IMR-90 (cell line): ENCODE measurements around the gene ACSL4. TPM values are rescaled to one million over a fixed set of nuclear protein-coding genes. Genes with fewer than 3 reads are reported as not detected.

Experiments used
- ATAC-seq: fragments of 200-7000 bp; cut with Tn5 transposase; 2 replicates; pipeline ENCODE4 v1.9.1; 2020; ENCODE audit warnings: low read depth, mild to moderate bottlenecking, moderate library complexity
- BruUV-seq: library from RNA; stranded (reverse); fragments of 400-500 nt; replicated peaks from 2 replicates; lab custom pipeline; 2021; lab: Mats Ljungman, UMichigan
- CTCF ChIA-PET: fragments of 300-600 bp; formaldehyde crosslinking; extraction: SDS; loops from one replicate; lab custom pipeline; 2021; ENCODE audit warnings: antibody characterized with exemption; lab: Yijun Ruan, JAX
- POLR2A ChIA-PET: fragments of 300-600 bp; sonication (Branson Sonifier 250); formaldehyde crosslinking; loops from one replicate; lab custom pipeline; 2022; ENCODE audit warnings: antibody characterized with exemption; ENCODE audit not compliant: unreplicated experiment; lab: Charles Lee
- DNase-seq: peaks from one replicate; pipeline ENCODE4 v3.0.0; 2013
- H2AFZ ChIP-seq: replicated peaks from 2 replicates; pipeline ENCODE3; 2013; ENCODE audit warnings: low read length, mild to moderate bottlenecking; ENCODE audit not compliant: poor library complexity
- H2AK5ac ChIP-seq: 2 replicates; pipeline ENCODE4 v1.6.1; 2013; ENCODE audit warnings: low read depth, low read length, inconsistent platforms
- H2AK9ac ChIP-seq: replicated peaks from 2 replicates; pipeline ENCODE3; 2013; ENCODE audit warnings: mild to moderate bottlenecking, low read depth, low read length, moderate library complexity; ENCODE audit not compliant: poor library complexity
- H2BK120ac ChIP-seq: 2 replicates; pipeline ENCODE4 v1.6.1; 2013; ENCODE audit warnings: low read depth, low read length, inconsistent platforms
- H2BK15ac ChIP-seq: 3 replicates; pipeline ENCODE4 v1.6.1; 2013; ENCODE audit warnings: low read depth, low read length, inconsistent platforms
- H2BK20ac ChIP-seq: 2 replicates; pipeline ENCODE4 v1.6.1; 2013; ENCODE audit warnings: low read depth, mild to moderate bottlenecking, inconsistent platforms, low read length, moderate library complexity
- H2BK5ac ChIP-seq: 2 replicates; pipeline ENCODE4 v1.6.1; 2013; ENCODE audit warnings: mild to moderate bottlenecking, low read depth, low read length, inconsistent platforms; ENCODE audit not compliant: poor library complexity, severe bottlenecking
- H3K14ac ChIP-seq: replicated peaks from 2 replicates; pipeline ENCODE4 v1.6.1; 2013; ENCODE audit warnings: low read depth, low read length, inconsistent platforms
- H3K18ac ChIP-seq: 2 replicates; pipeline ENCODE4 v1.6.1; 2013; ENCODE audit warnings: low read depth, low read length, control low read depth
- H3K23ac ChIP-seq: 2 replicates; pipeline ENCODE4 v1.6.1; 2013; ENCODE audit warnings: low read depth, low read length, inconsistent platforms
- H3K27ac ChIP-seq: 2 replicates; pipeline ENCODE4 v1.5.1; 2013; ENCODE audit warnings: mild to moderate bottlenecking, control low read depth, low read length; ENCODE audit not compliant: insufficient read depth
- H3K27me3 ChIP-seq: 2 replicates; pipeline ENCODE4 v1.6.1; 2013; ENCODE audit warnings: low read length; ENCODE audit not compliant: control insufficient read depth, insufficient read depth
- H3K36me3 ChIP-seq: 2 replicates; pipeline ENCODE4 v1.6.1; 2013; ENCODE audit warnings: low read length, mixed read lengths; ENCODE audit not compliant: control insufficient read depth, insufficient read depth
- H3K4ac ChIP-seq: 2 replicates; pipeline ENCODE4 v1.6.1; 2013; ENCODE audit warnings: low read depth, low read length, inconsistent platforms
- H3K4me1 ChIP-seq: 2 replicates; pipeline ENCODE4 v1.6.1; 2013; ENCODE audit warnings: low read length, mixed read lengths; ENCODE audit not compliant: control insufficient read depth, insufficient read depth
- H3K4me2 ChIP-seq: 2 replicates; pipeline ENCODE4 v1.6.1; 2013; ENCODE audit warnings: low read depth, mild to moderate bottlenecking, control low read depth, low read length, moderate library complexity
- H3K4me3 ChIP-seq: 2 replicates; pipeline ENCODE4 v1.5.1; 2013; ENCODE audit warnings: low read depth, mild to moderate bottlenecking, control low read depth, low read length, moderate library complexity; ENCODE audit not compliant: insufficient read depth
- H3K56ac ChIP-seq: 2 replicates; pipeline ENCODE4 v1.6.1; 2013; ENCODE audit warnings: low read length, inconsistent platforms; ENCODE audit not compliant: insufficient read depth; ENCODE audit errors: extremely low read depth
- H3K79me1 ChIP-seq, 2 experiments: 2 replicates each; pipeline ENCODE4 v1.6.1; 2013; ENCODE audit warnings: low read length in 2 of 2, inconsistent platforms in 1 of 2, low read depth in 1 of 2
- H3K9ac ChIP-seq: 2 replicates; pipeline ENCODE4 v1.6.1; 2013; ENCODE audit warnings: low read depth, low read length, control low read depth
- H3K9me1 ChIP-seq: 2 replicates; pipeline ENCODE4 v1.6.1; 2013; ENCODE audit warnings: low read length, inconsistent platforms; ENCODE audit not compliant: insufficient read depth
- H3K9me3 ChIP-seq: 2 replicates; pipeline ENCODE4 v1.6.1; 2013; ENCODE audit warnings: low read length; ENCODE audit not compliant: control insufficient read depth, insufficient read depth
- H4K20me1 ChIP-seq: 2 replicates; pipeline ENCODE4 v1.6.1; 2013; ENCODE audit warnings: low read length, inconsistent platforms; ENCODE audit not compliant: insufficient read depth
- H4K5ac ChIP-seq: 2 replicates; pipeline ENCODE4 v1.6.1; 2013; ENCODE audit warnings: mild to moderate bottlenecking, low read depth, low read length, control low read depth
- H4K8ac ChIP-seq, 2 experiments: 2 replicates each; pipeline ENCODE4 v1.6.1; 2013; ENCODE audit warnings: low read depth in 2 of 2, low read length in 2 of 2, control low read depth in 1 of 2, inconsistent platforms in 1 of 2
- H4K91ac ChIP-seq: 2 replicates; pipeline ENCODE4 v1.6.1; 2013; ENCODE audit warnings: low read depth, low read length, inconsistent platforms; ENCODE audit not compliant: insufficient read depth
- ELK1 ChIP-seq: fragments of 150-350 bp; IDR thresholded peaks from 2 replicates; pipeline ENCODE4 v1.6.1; 2016; ENCODE audit warnings: low read depth, mild to moderate bottlenecking, low read length, moderate library complexity, borderline replicate concordance
- RCOR1 ChIP-seq: IDR thresholded peaks from 2 replicates; pipeline ENCODE4 v1.6.1; 2012; ENCODE audit warnings: mild to moderate bottlenecking, low read length, improper control_type of control experiment; ENCODE audit not compliant: insufficient replicate concordance
- USF2 ChIP-seq: fragments of 150-350 bp; IDR thresholded peaks from 2 replicates; pipeline ENCODE4 v1.6.1; 2017; ENCODE audit warnings: mild to moderate bottlenecking, antibody characterized with exemption, low read length, low read depth
- WGBS, 2 experiments: methylation state at CpG; one replicate each; pipeline versions ENCODE4 v1.1.5 to v1.1.7; 2013; ENCODE audit warnings: missing lambda C conversion rate in 2 of 2; ENCODE audit not compliant: insufficient read length in 1 of 2; ENCODE audit errors: extremely low coverage in 2 of 2; 5-methylcytosine and 5-hydroxymethylcytosine counted together
- dilution Hi-C: fragments of 300-500 bp; cut with HindIII; formaldehyde crosslinking; loops from one replicate; pipeline ENCODE4 v1.14.3; 2018; ENCODE audit warnings: low sequenced_read_pairs; ENCODE audit not compliant: unreplicated experiment
- in situ Hi-C: fragments of 300-500 bp; cut with MboI; formaldehyde crosslinking; loops from 3 replicates; pipeline ENCODE4 v1.14.3; 2019; ENCODE audit warnings: low sequenced_read_pairs, inconsistent platforms, mixed read lengths
- intact Hi-C: fragments of 100-400 bp; cut with micrococcal nuclease; formaldehyde crosslinking; loops from 2 replicates; pipeline ENCODE4 v1.10.0; 2022
- polyA plus RNA-seq, 3 experiments: library from polyadenylated mRNA; depleted of rRNA; stranded (reverse); fragments of >200 nt; gene quantifications; 2 replicates each; pipeline ENCODE4 v1.2.3, GENCODE V29; 2012; ENCODE audit warnings: low replicate concordance in 1 of 3
- total RNA-seq: library from RNA; depleted of rRNA; stranded (reverse); fragments of >200 nt; gene quantifications from 2 replicates; pipeline ENCODE4 v1.2.3, GENCODE V29; 2012

ACSL4 gene
- total and polyA plus RNA-seq, 2 of the 4 experiments (the other 2 are of a cell fraction), result 29.6 to 59.7 TPM

GRCh38 chrX:109716431-109717028 lies 16.5 kb downstream of the ACSL4 start:
- DNase-seq, result peak; percentile 31
- intact Hi-C loops (no loop called here), in situ Hi-C loops (loop anchor here (25.0 kb wide), 1 partner anchor 696 kb away; no protein-coding TSS in a partner anchor), dilution Hi-C loops (no loop called here)
- Histone ChIP-seq H4K20me1 (peaks cover 3% of the 10 kb centered on the region; the same call in 1 of the 2 replicates), H2BK20ac (no peak overlapping the region), H3K27me3 (no peaks in the 10 kb centered on the region), H2BK120ac (no peak overlapping the region), H2AFZ (no peak overlapping the region), H4K5ac (no peak overlapping the region), H3K14ac (no peak overlapping the region), H2BK15ac (no peak overlapping the region), H3K4me1 (no peaks in the 10 kb centered on the region; the same call in 1 of the 2 replicates), H4K8ac (no peak overlapping the region), H3K9me1 (no peaks in the 10 kb centered on the region; the same call in 1 of the 2 replicates), H3K79me1 (peaks cover 0 to 3% of the 10 kb centered on the region in 2 experiments; a peak in 2 of 4 replicates), H3K9me3 (no peaks in the 10 kb centered on the region), H2BK5ac (no peak overlapping the region), H3K56ac (no peak overlapping the region), H2AK9ac (no peak overlapping the region), H3K23ac (no peak overlapping the region), H4K91ac (no peak overlapping the region), H3K4me2 (peak overlapping the region; percentile 15; the same call in 1 of the 2 replicates), H3K27ac (no peak overlapping the region), H3K9ac (no peak overlapping the region), H2AK5ac (no peak overlapping the region), H3K36me3 (peaks cover 1% of the 10 kb centered on the region; the same call in 1 of the 2 replicates), H3K4ac (no peak overlapping the region), H3K18ac (no peak overlapping the region), H3K4me3 (no peak overlapping the region)
- ChIA-PET CTCF (no interaction called here), POLR2A (no interaction called here)
- TF ChIP-seq ELK1 (no peak), RCOR1 (no peak), USF2 (no peak)
- ATAC-seq, result no peak
- whole genome bisulfite sequencing, 2 experiments, result no CpG with 5 or more reads among the region's 1 CpG
- BruUV-seq, result no TSS peak
